Amniotic epithelial cell (primary cell): ENCODE data around the gene VCX3B.
"Not testable (repeated sequence)": the region's sequence is repeated elsewhere in the genome, so short reads cannot be mapped to it uniquely, and the experiment has no call there.

ENCODE experiments used
- DNase-seq: peaks from one replicate; pipeline ENCODE4 v3.0.0-alpha.2; 2010; ENCODE audit warnings: low read depth

The VCX3B gene

GRCh38 chrX:8464530-8464929 lies at the start of gene VCX3B:
TSS of gene VCX3B (plus strand) at chrX:8464830. CDS start at chrX:8465451, 621 bp downstream.
- DNase-seq: not testable (repeated sequence)

- no peak for DNase-seq
Measured at GRCh38 chrX:8418301-8418700, 46.3 kb upstream of the VCX3B start.

GRCh38 chrX:8424912-8425311 lies 39.7 kb upstream of the VCX3B start:
- no peak for DNase-seq

GRCh38 chrX:8429692-8430249 lies 34.9 kb upstream of the VCX3B start:
- DNase-seq: no peak

GRCh38 chrX:8430444-8430843 lies 34.2 kb upstream of the VCX3B start:
- no peak for DNase-seq

- DNase-seq: no peak
Measured at GRCh38 chrX:8432396-8432795, 32.2 kb upstream of the VCX3B start.

GRCh38 chrX:8433109-8434062 lies 31.2 kb upstream of the VCX3B start:
- DNase-seq: no peak

- no peak for DNase-seq
Measured at GRCh38 chrX:8447368-8447767, 17.3 kb upstream of the VCX3B start.

GRCh38 chrX:8452343-8452742 lies 12.3 kb upstream of the VCX3B start:
- not testable (repeated sequence) for DNase-seq

GRCh38 chrX:8453611-8454010 lies 11.0 kb upstream of the VCX3B start:
- DNase-seq: no peak

GRCh38 chrX:8455557-8455956 lies 9.1 kb upstream of the VCX3B start:
- DNase-seq: no peak

GRCh38 chrX:8462488-8462887 lies 2.1 kb upstream of the VCX3B start:
- DNase-seq: no peak

- no peak for DNase-seq
Measured at GRCh38 chrX:8484360-8484949, 19.8 kb downstream of the VCX3B start.

GRCh38 chrX:8495036-8495435 lies 30.4 kb downstream of the VCX3B start:
- not testable (repeated sequence) for DNase-seq

- no peak for DNase-seq
Measured at GRCh38 chrX:8500203-8500602, 35.6 kb downstream of the VCX3B start.

GRCh38 chrX:8502101-8502500 lies 37.5 kb downstream of the VCX3B start:
- DNase-seq: not testable (repeated sequence)

GRCh38 chrX:8504451-8504850 lies 39.8 kb downstream of the VCX3B start:
- DNase-seq: peak; percentile 89
